Esophagus squamous epithelium (tissue), 4 donors: ENCODE data around the gene MICAL3.

Experiments used
- POLR2A ChIP-seq, 4 donors: fragments of 450-650 bp; IDR thresholded peaks; one replicate each; pipeline ENCODE4 v1.6.1; 2017; ENCODE audit warnings: antibody characterized with exemption in 4 of 4, mild to moderate bottlenecking in 4 of 4, moderate library complexity in 3 of 4
- TF ChIP-seq, protein P1 (sequence below), 6 experiments: fragments of 450-650 bp in 4 of 6; fragments of 200-600 bp in 2 of 6; sonication (generic) in 2 of 6; IDR thresholded peaks; one replicate each; pipeline ENCODE4 v1.5.1; 2016 to 2019; ENCODE audit warnings: antibody characterized with exemption in 6 of 6, mild to moderate bottlenecking in 4 of 6, moderate library complexity in 4 of 6

GRCh38 chr22:17780741-17781318, 243.5 kb downstream of the MICAL3 start:
- TF ChIP-seq POLR2A (IDR thresholded peaks at IDR 0.05): no peak
- TF ChIP-seq, protein P1, sequence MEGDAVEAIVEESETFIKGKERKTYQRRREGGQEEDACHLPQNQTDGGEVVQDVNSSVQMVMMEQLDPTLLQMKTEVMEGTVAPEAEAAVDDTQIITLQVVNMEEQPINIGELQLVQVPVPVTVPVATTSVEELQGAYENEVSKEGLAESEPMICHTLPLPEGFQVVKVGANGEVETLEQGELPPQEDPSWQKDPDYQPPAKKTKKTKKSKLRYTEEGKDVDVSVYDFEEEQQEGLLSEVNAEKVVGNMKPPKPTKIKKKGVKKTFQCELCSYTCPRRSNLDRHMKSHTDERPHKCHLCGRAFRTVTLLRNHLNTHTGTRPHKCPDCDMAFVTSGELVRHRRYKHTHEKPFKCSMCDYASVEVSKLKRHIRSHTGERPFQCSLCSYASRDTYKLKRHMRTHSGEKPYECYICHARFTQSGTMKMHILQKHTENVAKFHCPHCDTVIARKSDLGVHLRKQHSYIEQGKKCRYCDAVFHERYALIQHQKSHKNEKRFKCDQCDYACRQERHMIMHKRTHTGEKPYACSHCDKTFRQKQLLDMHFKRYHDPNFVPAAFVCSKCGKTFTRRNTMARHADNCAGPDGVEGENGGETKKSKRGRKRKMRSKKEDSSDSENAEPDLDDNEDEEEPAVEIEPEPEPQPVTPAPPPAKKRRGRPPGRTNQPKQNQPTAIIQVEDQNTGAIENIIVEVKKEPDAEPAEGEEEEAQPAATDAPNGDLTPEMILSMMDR (IDR thresholded peaks at IDR 0.05): no peak
